OCI-LY7 (cell line): ENCODE measurements around the gene DVL1. TPM values are rescaled to one million over a fixed set of nuclear protein-coding genes. Genes with fewer than 3 reads are reported as not detected.
"Not testable (repeated sequence)": the region's sequence is repeated elsewhere in the genome, so short reads cannot be mapped to it uniquely, and the experiment has no call there.

ENCODE experiments used
- BruUV-seq: library from RNA; stranded (reverse); fragments of 400-500 nt; replicated peaks from 2 replicates; lab custom pipeline; 2021; lab: Mats Ljungman, UMichigan
- CTCF ChIA-PET: fragments of 300-600 bp; sonication (Branson Sonifier 250); formaldehyde crosslinking; loops from one replicate; lab custom pipeline; 2022; ENCODE audit warnings: antibody characterized with exemption; ENCODE audit not compliant: unreplicated experiment; lab: Charles Lee
- POLR2A ChIA-PET: fragments of 300-600 bp; sonication (Branson Sonifier 250); formaldehyde crosslinking; loops from one replicate; lab custom pipeline; 2022; ENCODE audit warnings: antibody characterized with exemption; lab: Charles Lee
- DNase-seq: peaks from one replicate; pipeline ENCODE4 v3.0.0-alpha.2; 2015; ENCODE audit warnings: low spot score
- H2AFZ ChIP-seq: fragments of 200-600 bp; sonication (generic), shearing (Covaris generic); 2 replicates; pipeline ENCODE4 v1.6.1; 2014; ENCODE audit warnings: mild to moderate bottlenecking, antibody characterized with exemption, low read length, moderate library complexity
- H3K27ac ChIP-seq: fragments of 200-600 bp; sonication (generic); 2 replicates; pipeline ENCODE4 v1.5.1; 2014; ENCODE audit warnings: mixed run types, low read depth, mild to moderate bottlenecking, moderate library complexity, low read length, inconsistent platforms; ENCODE audit not compliant: poor library complexity, severe bottlenecking
- H3K36me3 ChIP-seq: fragments of 200-600 bp; sonication (generic); 2 replicates; pipeline ENCODE4 v1.6.1; 2014; ENCODE audit warnings: mild to moderate bottlenecking, antibody characterized with exemption, low read length, moderate library complexity, mixed read lengths; ENCODE audit not compliant: insufficient read depth
- H3K4me1 ChIP-seq: fragments of 200-600 bp; sonication (generic); 2 replicates; pipeline ENCODE4 v1.5.1; 2014; ENCODE audit warnings: mild to moderate bottlenecking, low read length; ENCODE audit not compliant: insufficient read depth, poor library complexity, severe bottlenecking
- H3K4me2 ChIP-seq: fragments of 200-600 bp; sonication (generic); 2 replicates; pipeline ENCODE4 v1.6.1; 2014; ENCODE audit warnings: mild to moderate bottlenecking, low read length
- H3K4me3 ChIP-seq: fragments of 200-600 bp; sonication (generic); 2 replicates; pipeline ENCODE4 v1.5.1; 2014; ENCODE audit warnings: mild to moderate bottlenecking, low read depth, low read length; ENCODE audit not compliant: poor library complexity, severe bottlenecking
- H3K79me2 ChIP-seq: fragments of 200-600 bp; sonication (generic); 2 replicates; pipeline ENCODE4 v1.6.1; 2016; ENCODE audit warnings: low read depth, mild to moderate bottlenecking, low read length, moderate library complexity, mixed read lengths; ENCODE audit not compliant: insufficient read depth
- H3K9me2 ChIP-seq: fragments of 200-600 bp; sonication (generic); 2 replicates; pipeline ENCODE4 v1.6.1; 2016; ENCODE audit warnings: mild to moderate bottlenecking, low read length, mixed read lengths; ENCODE audit not compliant: insufficient read depth
- H3K9me3 ChIP-seq: fragments of 200-600 bp; sonication (generic); 2 replicates; pipeline ENCODE4 v1.6.1; 2014; ENCODE audit warnings: mild to moderate bottlenecking, mixed run types, low read length, mixed read lengths
- H4K20me1 ChIP-seq: fragments of 200-600 bp; sonication (generic); 2 replicates; pipeline ENCODE4 v1.6.1; 2014; ENCODE audit warnings: mild to moderate bottlenecking, antibody characterized with exemption, low read length, moderate library complexity, mixed read lengths; ENCODE audit not compliant: insufficient read depth
- EZH2phosphoT487 ChIP-seq: fragments of 200-600 bp; sonication (generic); IDR thresholded peaks from 2 replicates; pipeline ENCODE4 v1.6.1; 2018; ENCODE audit warnings: low read depth, borderline replicate concordance, mild to moderate bottlenecking, mixed run types, antibody characterized with exemption, low read length, moderate library complexity, mixed read lengths
- intact Hi-C: fragments of 100-400 bp; cut with micrococcal nuclease; formaldehyde crosslinking; loops from one replicate; pipeline ENCODE4 v1.10.0; 2022; ENCODE audit not compliant: unreplicated experiment
- total RNA-seq, 2 experiments: library from RNA; depleted of rRNA in 1 of 2; stranded (reverse); fragments of >200 nt in 1 of 2; shearing (Covaris generic) in 1 of 2; gene quantifications; 2 replicates each; pipeline ENCODE4 v1.2.3, GENCODE V29; 2014 to 2022
- TF ChIP-seq, protein P1 (sequence below): fragments of 200-600 bp; sonication (generic); conservative IDR thresholded peaks from 2 replicates; pipeline ENCODE4 v1.5.1; 2014; ENCODE audit warnings: mild to moderate bottlenecking, antibody characterized with exemption, low read length, moderate library complexity, mixed read lengths

The DVL1 gene
- total RNA-seq, 2 experiments from 2014 or later = 27.8 to 47.1 TPM

GRCh38 chr1:1387098-1388077 is 38.2 kb upstream of the DVL1 start:
- TF ChIP-seq EZH2phosphoT487 = no peak
- TF ChIP-seq, protein P1, sequence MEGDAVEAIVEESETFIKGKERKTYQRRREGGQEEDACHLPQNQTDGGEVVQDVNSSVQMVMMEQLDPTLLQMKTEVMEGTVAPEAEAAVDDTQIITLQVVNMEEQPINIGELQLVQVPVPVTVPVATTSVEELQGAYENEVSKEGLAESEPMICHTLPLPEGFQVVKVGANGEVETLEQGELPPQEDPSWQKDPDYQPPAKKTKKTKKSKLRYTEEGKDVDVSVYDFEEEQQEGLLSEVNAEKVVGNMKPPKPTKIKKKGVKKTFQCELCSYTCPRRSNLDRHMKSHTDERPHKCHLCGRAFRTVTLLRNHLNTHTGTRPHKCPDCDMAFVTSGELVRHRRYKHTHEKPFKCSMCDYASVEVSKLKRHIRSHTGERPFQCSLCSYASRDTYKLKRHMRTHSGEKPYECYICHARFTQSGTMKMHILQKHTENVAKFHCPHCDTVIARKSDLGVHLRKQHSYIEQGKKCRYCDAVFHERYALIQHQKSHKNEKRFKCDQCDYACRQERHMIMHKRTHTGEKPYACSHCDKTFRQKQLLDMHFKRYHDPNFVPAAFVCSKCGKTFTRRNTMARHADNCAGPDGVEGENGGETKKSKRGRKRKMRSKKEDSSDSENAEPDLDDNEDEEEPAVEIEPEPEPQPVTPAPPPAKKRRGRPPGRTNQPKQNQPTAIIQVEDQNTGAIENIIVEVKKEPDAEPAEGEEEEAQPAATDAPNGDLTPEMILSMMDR = no peak
- no TSS peak for BruUV-seq
- H3K4me2 ChIP-seq = no peak overlapping the region
- H3K36me3 ChIP-seq = peaks cover 84% of the 10 kb centered on the region
- H2AFZ ChIP-seq = no peak overlapping the region
- intact Hi-C loops = no loop called here
- H4K20me1 ChIP-seq = no peaks in the 10 kb centered on the region
- H3K4me1 ChIP-seq = no peaks in the 10 kb centered on the region
- no peaks in the 10 kb centered on the region for H3K9me2 ChIP-seq
- POLR2A ChIA-PET = interaction anchor here (0.6 kb wide), 1 partner anchor 78 kb away, joined by 8 read pairs; no protein-coding TSS in a partner anchor
- DNase-seq = no peak
- peaks cover under 1% of the 10 kb centered on the region; the same call in 1 of the 2 replicates for H3K79me2 ChIP-seq
- H3K4me3 ChIP-seq = no peak overlapping the region
- H3K9me3 ChIP-seq = no peaks in the 10 kb centered on the region
- no peak overlapping the region for H3K27ac ChIP-seq
- CTCF ChIA-PET = no interaction called here

DNA sequence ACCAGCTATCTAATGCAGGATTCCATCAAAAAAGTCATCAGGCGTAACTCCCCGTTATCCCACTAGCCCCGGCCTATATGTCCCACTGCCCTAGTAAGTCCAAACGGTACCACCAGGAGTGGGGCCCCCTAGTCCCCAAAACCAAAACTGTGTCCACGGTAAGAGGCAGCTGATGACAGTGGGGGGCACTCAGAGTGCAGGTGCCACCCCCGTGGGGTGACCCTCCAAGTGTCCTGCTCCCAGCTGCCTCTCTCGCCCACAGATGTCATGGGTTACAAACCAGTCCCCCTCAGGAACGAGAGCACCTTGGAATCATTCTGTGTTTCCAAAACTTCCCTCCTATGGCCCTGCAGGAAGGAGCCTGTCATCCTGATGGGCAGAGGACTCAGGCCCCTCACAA is 36.7 kb upstream of the DVL1 start:
- H4K20me1 ChIP-seq = no peaks in the 10 kb centered on the region
- no peak overlapping the region for H3K27ac ChIP-seq
- H3K4me1 ChIP-seq = no peaks in the 10 kb centered on the region
- no peak overlapping the region for H3K4me2 ChIP-seq
- intact Hi-C loops = no loop called here
- no peak for TF ChIP-seq EZH2phosphoT487
- TF ChIP-seq, protein P1 = no peak
- no peak for DNase-seq
- no TSS peak for BruUV-seq
- no peaks in the 10 kb centered on the region for H3K9me2 ChIP-seq
- H3K36me3 ChIP-seq = peaks cover 83% of the 10 kb centered on the region
- H3K9me3 ChIP-seq = no peaks in the 10 kb centered on the region
- POLR2A ChIA-PET = interaction anchor here (0.7 kb wide), 1 partner anchor 8 kb away, joined by 3 read pairs; no protein-coding TSS in a partner anchor
- H3K79me2 ChIP-seq = peaks cover 9% of the 10 kb centered on the region; the same call in 1 of the 2 replicates
- CTCF ChIA-PET = no interaction called here
- H3K4me3 ChIP-seq = no peak overlapping the region
- H2AFZ ChIP-seq = no peak overlapping the region

- H3K9me2 ChIP-seq, H3K4me1 ChIP-seq, H3K79me2 ChIP-seq, DNase-seq, H3K4me3 ChIP-seq, H2AFZ ChIP-seq, H3K9me3 ChIP-seq, BruUV-seq, H4K20me1 ChIP-seq, H3K27ac ChIP-seq, POLR2A ChIA-PET, H3K4me2 ChIP-seq, intact Hi-C loops, CTCF ChIA-PET: not testable (repeated sequence)
- peaks cover 83% of the 10 kb centered on the region for H3K36me3 ChIP-seq
These were observed 36.1 kb upstream of the DVL1 start for GRCh38 chr1:1385339-1385738.
